ENCODE data around the gene ARID3A.
A peak's percentile ranks its signal among the peaks of the same experiment; 100 is the strongest.
"Not testable (repeated sequence)": the region's sequence is repeated elsewhere in the genome, so short reads cannot be mapped to it uniquely, and the experiment has no call there.

Gene ARID3A

DNA sequence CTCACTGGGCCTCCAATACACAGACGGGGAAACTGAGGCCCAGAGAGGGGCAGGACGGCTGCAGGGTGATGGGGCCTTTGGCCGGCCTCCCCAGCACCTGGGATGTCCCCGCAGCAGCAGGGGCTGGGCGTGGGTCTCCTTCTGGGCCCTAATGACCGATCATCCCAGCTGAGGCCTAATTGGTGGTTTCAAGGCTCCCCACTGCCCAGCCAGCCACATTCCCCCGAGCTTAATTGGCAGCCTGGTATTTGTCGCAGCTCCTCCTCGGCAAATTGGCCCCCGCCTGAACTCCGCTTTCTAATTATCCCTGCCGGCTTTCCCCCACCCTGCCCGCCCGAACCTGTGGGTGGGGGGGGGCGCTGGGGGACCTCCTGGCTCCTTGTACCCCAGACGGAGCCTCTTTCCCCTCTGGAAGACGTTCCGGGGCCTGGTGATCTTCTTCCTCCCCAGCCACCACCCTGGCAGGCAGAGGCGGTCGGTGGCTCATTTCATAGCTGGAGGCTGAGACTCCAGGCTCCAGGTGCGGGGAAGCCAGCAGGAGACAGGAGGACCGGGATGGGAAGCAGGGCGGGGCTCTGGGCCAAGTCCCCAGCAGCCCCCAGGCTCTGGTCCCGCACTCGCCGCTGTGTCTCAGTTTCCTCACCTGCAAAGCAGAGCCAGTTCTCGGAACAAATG lies 31.1 kb downstream of the ARID3A start:
- DNase-seq (ENCODE audit: insufficient read length, low spot score) (no peak), FAIRE-seq (no peak)
- no peak for TF ChIP-seq POLR2AphosphoS5 (IDR thresholded peaks at IDR 0.05; ENCODE audit: low read depth, low read length)
- TF ChIP-seq TAF1 (IDR thresholded peaks at IDR 0.05; ENCODE audit: low read depth, low read length): no peak
- no peak for TF ChIP-seq POLR2A (IDR thresholded peaks at IDR 0.05; ENCODE audit: low read depth, low read length)
- no peak for TF ChIP-seq PAX5 (IDR thresholded peaks at IDR 0.05; ENCODE audit: insufficient read depth, low read length, severe bottlenecking)

DNA sequence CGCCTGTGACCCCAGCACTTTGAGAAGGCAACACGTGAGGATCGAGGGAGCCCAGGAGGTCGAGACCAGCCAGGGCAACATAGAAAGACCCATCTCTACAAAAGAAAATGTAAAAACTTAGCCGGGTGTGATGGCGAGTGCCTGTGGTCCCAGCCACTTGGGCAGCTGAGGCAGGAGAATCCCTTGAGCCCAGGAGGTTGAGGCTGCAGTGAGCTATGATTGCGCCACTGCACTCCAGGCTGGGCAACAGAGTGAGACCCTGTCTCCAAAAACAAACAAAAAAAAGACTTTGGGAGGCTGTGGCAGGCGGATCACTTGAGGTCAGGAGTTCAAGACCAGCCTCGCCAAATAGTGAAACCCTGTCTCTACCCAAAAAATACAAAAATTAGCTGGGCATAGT lies 31.7 kb downstream of the ARID3A start:
- not testable (repeated sequence) for DNase-seq (ENCODE audit: insufficient read length, low spot score); FAIRE-seq

DNA sequence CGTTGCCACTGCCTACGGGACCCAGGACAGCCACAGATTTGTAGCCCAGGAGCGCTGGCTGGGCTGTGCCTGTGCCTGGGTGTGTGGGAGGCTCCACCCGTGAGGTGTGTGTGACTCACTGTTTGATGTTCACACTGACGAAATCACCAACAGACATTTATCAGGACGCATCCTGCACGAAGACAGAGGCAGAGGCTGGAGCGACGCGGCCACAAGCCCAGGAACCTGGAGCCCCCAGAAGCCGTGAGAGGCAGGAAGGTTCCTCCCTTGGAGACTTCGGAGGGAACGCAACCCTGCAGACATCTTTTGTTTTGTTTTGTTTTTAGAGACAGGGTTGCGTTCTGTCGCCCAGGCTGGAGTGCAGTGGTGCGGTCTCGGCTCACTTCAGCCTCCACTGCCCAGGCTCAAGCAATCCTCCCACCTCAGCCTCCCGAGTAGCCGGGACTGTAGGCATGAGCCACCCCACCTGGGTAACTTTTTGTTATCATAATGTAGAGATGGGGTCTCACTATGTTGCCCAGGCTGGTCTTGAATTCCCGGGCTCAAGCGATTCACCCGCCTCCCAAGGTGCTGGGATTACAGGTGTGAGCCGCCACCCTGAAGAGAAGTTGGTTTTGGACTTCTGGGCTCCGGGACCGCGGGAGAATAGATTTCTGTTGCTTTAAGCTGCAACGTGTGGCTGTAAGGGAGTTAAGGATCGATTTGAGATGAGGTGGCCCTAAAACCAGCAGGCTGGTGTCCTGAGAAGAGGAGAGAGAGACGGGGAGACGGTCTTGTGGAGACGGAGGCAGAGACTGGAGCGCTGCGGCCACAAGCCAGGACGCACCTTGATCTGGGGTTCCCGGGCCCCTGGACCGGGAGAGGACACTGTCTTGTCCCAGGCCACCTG lies 33.4 kb downstream of the ARID3A start:
- DNase-seq (ENCODE audit: insufficient read length, low spot score) (no peak), FAIRE-seq (peak; percentile 54)
- TF ChIP-seq POLR2A (IDR thresholded peaks at IDR 0.05; ENCODE audit: low read depth, low read length) (no peak), POU2F2 (IDR thresholded peaks at IDR 0.05; ENCODE audit: low read depth, low read length) (no peak), TAF1 (IDR thresholded peaks at IDR 0.05; ENCODE audit: low read depth, low read length) (no peak), SPI1 (IDR thresholded peaks at IDR 0.05; ENCODE audit: low read depth, low read length) (no peak), PAX5 (IDR thresholded peaks at IDR 0.05; ENCODE audit: insufficient read depth, low read length, severe bottlenecking) (no peak), POLR2AphosphoS5 (IDR thresholded peaks at IDR 0.05; ENCODE audit: low read depth, low read length) (no peak)

GRCh38 chr19:960020-960419 lies 34.2 kb downstream of the ARID3A start:
- DNase-seq (ENCODE audit: insufficient read length, low spot score): no peak
- FAIRE-seq: no peak
- TF ChIP-seq SPI1 (IDR thresholded peaks at IDR 0.05; ENCODE audit: low read depth, low read length): no peak
- TF ChIP-seq POU2F2 (IDR thresholded peaks at IDR 0.05; ENCODE audit: low read depth, low read length): no peak
- TF ChIP-seq TAF1 (IDR thresholded peaks at IDR 0.05; ENCODE audit: low read depth, low read length): no peak
- TF ChIP-seq POLR2A (IDR thresholded peaks at IDR 0.05; ENCODE audit: low read depth, low read length): no peak
- no peak for TF ChIP-seq POLR2AphosphoS5 (IDR thresholded peaks at IDR 0.05; ENCODE audit: low read depth, low read length)
- no peak for TF ChIP-seq PAX5 (IDR thresholded peaks at IDR 0.05; ENCODE audit: insufficient read depth, low read length, severe bottlenecking)

GRCh38 chr19:960601-960938 lies 34.7 kb downstream of the ARID3A start:
- TF ChIP-seq POU2F2 (IDR thresholded peaks at IDR 0.05; ENCODE audit: low read depth, low read length) (no peak), POLR2A (IDR thresholded peaks at IDR 0.05; ENCODE audit: low read depth, low read length) (no peak), POLR2AphosphoS5 (IDR thresholded peaks at IDR 0.05; ENCODE audit: low read depth, low read length) (no peak), PAX5 (IDR thresholded peaks at IDR 0.05; ENCODE audit: insufficient read depth, low read length, severe bottlenecking) (no peak), TAF1 (IDR thresholded peaks at IDR 0.05; ENCODE audit: low read depth, low read length) (no peak), SPI1 (IDR thresholded peaks at IDR 0.05; ENCODE audit: low read depth, low read length) (no peak)
- FAIRE-seq (no peak), DNase-seq (ENCODE audit: insufficient read length, low spot score) (no peak)

- FAIRE-seq: no peak
- TF ChIP-seq PAX5 (IDR thresholded peaks at IDR 0.05; ENCODE audit: insufficient read depth, low read length, severe bottlenecking): no peak
- TF ChIP-seq TAF1 (IDR thresholded peaks at IDR 0.05; ENCODE audit: low read depth, low read length): no peak
- TF ChIP-seq POLR2AphosphoS5 (IDR thresholded peaks at IDR 0.05; ENCODE audit: low read depth, low read length): no peak
- no peak for TF ChIP-seq POLR2A (IDR thresholded peaks at IDR 0.05; ENCODE audit: low read depth, low read length)
- TF ChIP-seq SPI1 (IDR thresholded peaks at IDR 0.05; ENCODE audit: low read depth, low read length): no peak
- TF ChIP-seq POU2F2 (IDR thresholded peaks at IDR 0.05; ENCODE audit: low read depth, low read length): no peak
- no peak for DNase-seq (ENCODE audit: insufficient read length, low spot score)
Observed at GRCh38 chr19:961866-962620, 36.2 kb downstream of the ARID3A start.

- DNase-seq (ENCODE audit: insufficient read length, low spot score): no peak
- no peak for FAIRE-seq
- TF ChIP-seq SPI1 (IDR thresholded peaks at IDR 0.05; ENCODE audit: low read depth, low read length) (no peak), PAX5 (IDR thresholded peaks at IDR 0.05; ENCODE audit: insufficient read depth, low read length, severe bottlenecking) (no peak), POU2F2 (IDR thresholded peaks at IDR 0.05; ENCODE audit: low read depth, low read length) (no peak), POLR2AphosphoS5 (IDR thresholded peaks at IDR 0.05; ENCODE audit: low read depth, low read length) (no peak), POLR2A (IDR thresholded peaks at IDR 0.05; ENCODE audit: low read depth, low read length) (no peak), TAF1 (IDR thresholded peaks at IDR 0.05; ENCODE audit: low read depth, low read length) (no peak)
Observed at GRCh38 chr19:962683-963400, 37.0 kb downstream of the ARID3A start.

DNA sequence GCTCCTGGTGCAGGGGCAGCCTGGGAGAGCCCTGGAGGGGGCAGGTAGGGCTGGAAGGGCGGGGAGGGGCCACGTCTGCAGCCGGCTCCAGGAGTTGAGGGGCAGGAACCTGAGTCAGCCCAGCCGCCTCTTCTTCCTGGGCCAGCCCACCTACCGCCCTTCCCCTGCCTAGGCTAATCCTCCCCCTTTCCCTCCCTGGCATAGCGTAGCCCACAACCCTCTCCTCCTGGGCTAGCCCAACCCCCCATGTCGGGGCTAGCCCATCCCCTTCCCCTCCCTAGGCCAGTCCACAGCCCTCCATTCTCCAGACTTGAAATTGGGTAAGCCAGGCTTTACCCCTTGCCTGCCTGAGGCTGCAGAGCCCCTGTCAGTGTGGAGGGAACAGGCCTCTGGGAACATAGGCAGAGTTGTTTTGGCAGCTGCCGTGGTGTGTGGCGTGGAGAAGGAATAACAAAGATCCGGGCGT lies 37.7 kb downstream of the ARID3A start:
- no peak for FAIRE-seq
- no peak for DNase-seq (ENCODE audit: insufficient read length, low spot score)
- no peak for TF ChIP-seq SPI1 (IDR thresholded peaks at IDR 0.05; ENCODE audit: low read depth, low read length)
- TF ChIP-seq TAF1 (IDR thresholded peaks at IDR 0.05; ENCODE audit: low read depth, low read length): no peak
- no peak for TF ChIP-seq POLR2A (IDR thresholded peaks at IDR 0.05; ENCODE audit: low read depth, low read length)

GRCh38 chr19:964116-964520 lies 38.3 kb downstream of the ARID3A start:
- TF ChIP-seq PAX5 (IDR thresholded peaks at IDR 0.05; ENCODE audit: insufficient read depth, low read length, severe bottlenecking): no peak
- TF ChIP-seq POLR2AphosphoS5 (IDR thresholded peaks at IDR 0.05; ENCODE audit: low read depth, low read length): no peak
- no peak for TF ChIP-seq POLR2A (IDR thresholded peaks at IDR 0.05; ENCODE audit: low read depth, low read length)
- TF ChIP-seq SPI1 (IDR thresholded peaks at IDR 0.05; ENCODE audit: low read depth, low read length): no peak
- no peak for TF ChIP-seq POU2F2 (IDR thresholded peaks at IDR 0.05; ENCODE audit: low read depth, low read length)
- no peak for TF ChIP-seq TAF1 (IDR thresholded peaks at IDR 0.05; ENCODE audit: low read depth, low read length)
- FAIRE-seq: no peak
- no peak for DNase-seq (ENCODE audit: insufficient read length, low spot score)
